HEK293 (cell line): ENCODE results near the gene SYNE2.

ENCODE experiments used
- CTCF ChIA-PET: fragments of 350-600 bp; formaldehyde crosslinking; extraction: SDS; loops from one replicate; lab custom pipeline; 2021; ENCODE audit warnings: antibody characterized with exemption; lab: Yijun Ruan, JAX
- POLR2A ChIA-PET: fragments of 300-600 bp; formaldehyde crosslinking; extraction: SDS; loops from one replicate; lab custom pipeline; 2020; ENCODE audit warnings: antibody characterized with exemption, inconsistent platforms; lab: Yijun Ruan, JAX
- H3K27ac ChIP-seq: fragments of 200-500 bp; sonication (Bioruptor generic); 2 replicates; pipeline ENCODE4 v1.5.1; 2014; ENCODE audit warnings: low read depth, low read length, control low read depth, inconsistent platforms; ENCODE audit errors: extremely low read depth
- H3K36me3 ChIP-seq, 2 experiments: fragments of 200-500 bp in 1 of 2; sonication (Bioruptor generic) in 1 of 2; 1 replicate in 1 of 2; 2 replicates in 1 of 2; pipeline ENCODE4 v1.5.1; 2014 to 2017; ENCODE audit warnings: inconsistent platforms in 2 of 2, low read length in 2 of 2; ENCODE audit not compliant: control insufficient read depth in 2 of 2, insufficient read depth in 1 of 2
- H3K4me1 ChIP-seq: fragments of 200-500 bp; sonication (Bioruptor generic); 2 replicates; pipeline ENCODE4 v1.5.1; 2014; ENCODE audit warnings: mild to moderate bottlenecking, low read length, inconsistent platforms; ENCODE audit not compliant: control insufficient read depth, insufficient read depth
- H3K4me3 ChIP-seq: 2 replicates; pipeline ENCODE4 v1.5.1; 2011; ENCODE audit warnings: low read depth, mild to moderate bottlenecking, control low read depth, low read length, moderate library complexity
- H3K9me3 ChIP-seq: fragments of 200-500 bp; sonication (Bioruptor generic); 2 replicates; pipeline ENCODE4 v1.5.1; 2014; ENCODE audit warnings: low read depth, low read length, inconsistent platforms; ENCODE audit not compliant: control insufficient read depth, insufficient read depth
- IKZF3 ChIP-seq: fragments of 450-650 bp; IDR thresholded peaks from 2 replicates; pipeline ENCODE4 v1.5.0; 2018; ENCODE audit warnings: missing biosample characterization, mild to moderate bottlenecking, missing genetic modification characterization, moderate library complexity
- KLF7 ChIP-seq: fragments of 450-650 bp; formaldehyde crosslinking; IDR thresholded peaks from 2 replicates; pipeline ENCODE4 v1.5.1; 2016; ENCODE audit warnings: missing biosample characterization, missing genetic modification characterization, borderline replicate concordance
- MZF1 ChIP-seq: fragments of 450-650 bp; formaldehyde crosslinking; IDR thresholded peaks from 2 replicates; pipeline ENCODE4 v1.5.1; 2017; ENCODE audit warnings: missing biosample characterization, missing genetic modification characterization, borderline replicate concordance
- PATZ1 ChIP-seq: fragments of 450-650 bp; formaldehyde crosslinking; IDR thresholded peaks from 2 replicates; pipeline ENCODE4 v1.5.1; 2016; ENCODE audit warnings: missing biosample characterization, missing genetic modification characterization
- PRDM10 ChIP-seq: fragments of 450-650 bp; formaldehyde crosslinking; IDR thresholded peaks from 2 replicates; pipeline ENCODE4 v1.5.1; 2016; ENCODE audit warnings: missing biosample characterization, missing genetic modification characterization
- ZBTB48 ChIP-seq: fragments of 450-650 bp; formaldehyde crosslinking; IDR thresholded peaks from 2 replicates; pipeline ENCODE4 v1.5.1; 2016; ENCODE audit warnings: missing biosample characterization, missing genetic modification characterization
- ZNF138 ChIP-seq: fragments of 450-650 bp; formaldehyde crosslinking; IDR thresholded peaks from 2 replicates; pipeline ENCODE4 v1.5.1; 2016; ENCODE audit warnings: missing biosample characterization, missing genetic modification characterization, borderline replicate concordance
- ZNF140 ChIP-seq: fragments of 450-650 bp; formaldehyde crosslinking; IDR thresholded peaks from 2 replicates; pipeline ENCODE4 v1.5.1; 2016; ENCODE audit warnings: missing biosample characterization, missing genetic modification characterization
- ZNF157 ChIP-seq: fragments of 450-650 bp; formaldehyde crosslinking; IDR thresholded peaks from 2 replicates; pipeline ENCODE4 v1.5.1; 2016; ENCODE audit warnings: missing biosample characterization, missing genetic modification characterization
- ZNF174 ChIP-seq: fragments of 450-650 bp; formaldehyde crosslinking; IDR thresholded peaks from 2 replicates; pipeline ENCODE4 v1.5.0; 2017; ENCODE audit warnings: missing biosample characterization, mild to moderate bottlenecking, missing genetic modification characterization
- ZNF184 ChIP-seq: fragments of 450-650 bp; IDR thresholded peaks from 2 replicates; pipeline ENCODE4 v1.5.1; 2018; ENCODE audit warnings: missing biosample characterization, mild to moderate bottlenecking, missing genetic modification characterization
- ZNF211 ChIP-seq: fragments of 450-650 bp; formaldehyde crosslinking; IDR thresholded peaks from 2 replicates; pipeline ENCODE4 v1.5.1; 2016; ENCODE audit warnings: low read depth, missing biosample characterization, missing genetic modification characterization
- ZNF335 ChIP-seq: fragments of 450-650 bp; formaldehyde crosslinking; conservative IDR thresholded peaks from 2 replicates; pipeline ENCODE4 v1.5.1; 2016; ENCODE audit warnings: missing biosample characterization, missing genetic modification characterization
- ZNF366 ChIP-seq: fragments of 450-650 bp; formaldehyde crosslinking; conservative IDR thresholded peaks from 2 replicates; pipeline ENCODE4 v1.5.1; 2016; ENCODE audit warnings: missing biosample characterization, missing genetic modification characterization
- ZNF404 ChIP-seq: fragments of 450-650 bp; formaldehyde crosslinking; IDR thresholded peaks from 2 replicates; pipeline ENCODE4 v1.5.1; 2017; ENCODE audit warnings: missing biosample characterization, missing genetic modification characterization
- ZNF449 ChIP-seq: fragments of 450-650 bp; formaldehyde crosslinking; IDR thresholded peaks from 2 replicates; pipeline ENCODE4 v1.5.1; 2017; ENCODE audit warnings: missing biosample characterization, mild to moderate bottlenecking, missing genetic modification characterization, moderate library complexity
- ZNF473 ChIP-seq: fragments of 450-650 bp; formaldehyde crosslinking; IDR thresholded peaks from 2 replicates; pipeline ENCODE4 v1.5.1; 2017; ENCODE audit warnings: missing biosample characterization, missing genetic modification characterization
- ZNF558 ChIP-seq: fragments of 450-650 bp; formaldehyde crosslinking; IDR thresholded peaks from 2 replicates; pipeline ENCODE4 v1.5.1; 2016; ENCODE audit warnings: missing biosample characterization, missing genetic modification characterization
- ZNF561 ChIP-seq: fragments of 450-650 bp; IDR thresholded peaks from 2 replicates; pipeline ENCODE4 v1.5.1; 2018; ENCODE audit warnings: missing biosample characterization, missing genetic modification characterization, borderline replicate concordance
- ZNF571 ChIP-seq: fragments of 450-650 bp; formaldehyde crosslinking; IDR thresholded peaks from 2 replicates; pipeline ENCODE4 v1.5.0; 2017; ENCODE audit warnings: missing biosample characterization, missing genetic modification characterization
- ZNF585B ChIP-seq: fragments of 450-650 bp; formaldehyde crosslinking; IDR thresholded peaks from 2 replicates; pipeline ENCODE4 v1.5.1; 2016; ENCODE audit warnings: missing biosample characterization, missing genetic modification characterization
- ZNF677 ChIP-seq: fragments of 450-650 bp; IDR thresholded peaks from 2 replicates; pipeline ENCODE4 v1.5.0; 2018; ENCODE audit warnings: missing biosample characterization, mild to moderate bottlenecking, missing genetic modification characterization, moderate library complexity
- ZNF707 ChIP-seq: fragments of 450-650 bp; formaldehyde crosslinking; IDR thresholded peaks from 2 replicates; pipeline ENCODE4 v1.5.1; 2016; ENCODE audit warnings: missing biosample characterization, missing genetic modification characterization
- ZNF777 ChIP-seq: fragments of 450-650 bp; formaldehyde crosslinking; IDR thresholded peaks from 2 replicates; pipeline ENCODE4 v1.5.1; 2017; ENCODE audit warnings: missing biosample characterization, missing genetic modification characterization, borderline replicate concordance
- TF ChIP-seq, protein P1 (sequence below): fragments of 450-650 bp; formaldehyde crosslinking; IDR thresholded peaks from 2 replicates; pipeline ENCODE4 v1.5.1; 2016; ENCODE audit warnings: missing biosample characterization, missing genetic modification characterization

SYNE2 gene

GRCh38 chr14:64227856-64228255 is 375.1 kb downstream of the SYNE2 start (continued):
- TF ChIP-seq, protein P1, sequence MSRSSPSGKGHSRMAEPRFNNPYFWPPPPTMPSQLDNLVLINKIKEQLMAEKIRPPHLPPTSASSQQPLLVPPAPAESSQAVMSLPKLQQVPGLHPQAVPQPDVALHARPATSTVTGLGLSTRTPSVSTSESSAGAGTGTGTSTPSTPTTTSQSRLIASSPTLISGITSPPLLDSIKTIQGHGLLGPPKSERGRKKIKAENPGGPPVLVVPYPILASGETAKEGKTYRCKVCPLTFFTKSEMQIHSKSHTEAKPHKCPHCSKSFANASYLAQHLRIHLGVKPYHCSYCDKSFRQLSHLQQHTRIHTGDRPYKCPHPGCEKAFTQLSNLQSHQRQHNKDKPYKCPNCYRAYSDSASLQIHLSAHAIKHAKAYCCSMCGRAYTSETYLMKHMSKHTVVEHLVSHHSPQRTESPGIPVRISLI: no peak
- TF ChIP-seq ZNF157 (tag by site-specific recombination) (no peak), IKZF3 (tag by site-specific recombination) (no peak), ZNF558 (tag by site-specific recombination) (no peak), ZNF677 (tag by site-specific recombination) (no peak), ZNF335 (tag by site-specific recombination) (no peak)

GRCh38 chr14:64229489-64229888 is 376.7 kb downstream of the SYNE2 start:
- Histone ChIP-seq H3K27ac (no peak overlapping the region), H3K4me1 (no peaks in the 10 kb centered on the region), H3K36me3 (peaks cover 3 to 39% of the 10 kb centered on the region in 2 experiments), H3K4me3 (no peak overlapping the region), H3K9me3 (no peaks in the 10 kb centered on the region)
- POLR2A ChIA-PET: no interaction called here
- CTCF ChIA-PET: no interaction called here
- no peak for TF ChIP-seq ZBTB48
- TF ChIP-seq ZNF211 (tag by site-specific recombination): no peak
- TF ChIP-seq ZNF561 (tag by site-specific recombination): no peak
- no peak for TF ChIP-seq ZNF777 (tag by site-specific recombination)
- no peak for TF ChIP-seq ZNF571 (tag by site-specific recombination)
- peak; percentile 65; the same call in 1 of the 2 replicates for TF ChIP-seq ZNF449 (tag by site-specific recombination)

DNA sequence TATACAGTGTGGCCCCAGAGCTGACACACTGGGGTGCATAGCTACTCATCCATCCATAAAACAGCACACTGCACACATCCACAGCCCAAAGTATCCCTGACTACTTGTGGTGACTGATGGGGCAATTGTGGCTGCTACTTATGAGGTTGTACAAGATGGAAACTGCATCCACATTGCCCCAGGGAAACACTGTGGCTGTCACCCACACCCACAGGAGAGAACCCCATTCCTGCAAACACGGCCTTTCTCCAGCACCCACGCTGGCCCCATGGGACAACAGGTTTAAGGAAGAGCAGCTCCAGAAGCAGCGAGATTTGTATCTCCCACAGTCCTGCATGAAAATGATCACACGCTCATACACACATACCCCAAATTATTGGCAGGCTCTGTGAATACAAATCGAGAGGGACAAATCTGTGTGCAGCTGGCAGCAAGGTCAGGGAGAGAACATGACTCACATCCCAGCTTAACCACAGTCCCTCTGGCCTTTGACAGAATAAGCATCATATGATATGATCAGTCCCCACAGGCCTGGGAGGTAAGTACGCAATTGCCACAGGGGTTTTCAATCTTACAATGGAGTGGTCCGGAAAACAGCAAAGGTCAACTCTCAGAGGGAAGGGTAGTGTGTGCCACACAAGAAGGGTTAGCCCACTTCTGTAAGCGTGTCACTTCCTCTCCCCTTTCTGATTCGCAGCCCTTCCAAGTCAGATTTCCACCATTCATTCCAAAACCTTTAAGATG is 379.5 kb downstream of the SYNE2 start:
- H3K4me1 ChIP-seq: no peaks in the 10 kb centered on the region
- POLR2A ChIA-PET: no interaction called here
- CTCF ChIA-PET: interaction anchor here (0.6 to 1.6 kb wide), 2 partner anchors 71 to 676 kb away, joined by 3 to 4 read pairs; no protein-coding TSS in a partner anchor
- no peaks in the 10 kb centered on the region for H3K9me3 ChIP-seq
- H3K36me3 ChIP-seq: peaks cover 3 to 26% of the 10 kb centered on the region in 2 experiments; a peak in 2 of 3 replicates
- no peak overlapping the region for H3K4me3 ChIP-seq
- H3K27ac ChIP-seq: no peak overlapping the region
- TF ChIP-seq KLF7 (tag by site-specific recombination) (no peak), ZNF473 (tag by site-specific recombination) (no peak), ZNF707 (no peak), PRDM10 (tag by site-specific recombination) (no peak), ZNF585B (no peak), ZNF140 (no peak), ZNF138 (tag by site-specific recombination) (no peak), ZNF174 (tag by site-specific recombination) (no peak), PATZ1 (tag by site-specific recombination) (no peak), ZNF366 (tag by site-specific recombination) (no peak), ZNF184 (tag by site-specific recombination) (no peak), ZNF404 (tag by site-specific recombination) (no peak), MZF1 (tag by site-specific recombination) (no peak)
